AG04450 (cell line): ENCODE data around the gene ALDH3A1. TPM values are rescaled to one million over a fixed set of nuclear protein-coding genes. Genes with fewer than 3 reads are reported as not detected.
A peak's percentile ranks its signal among the peaks of the same experiment; 100 is the strongest.

Source experiments
- CTCF ChIA-PET: fragments of 300-600, 350-600 bp; formaldehyde crosslinking; extraction: SDS; loops from one replicate; lab custom pipeline; 2022; ENCODE audit warnings: antibody characterized with exemption, inconsistent platforms; lab: Charles Lee
- POLR2A ChIA-PET: fragments of 350-600 bp; formaldehyde crosslinking; extraction: SDS; loops from one replicate; lab custom pipeline; 2021; ENCODE audit warnings: antibody characterized with exemption, inconsistent platforms; lab: Yijun Ruan, JAX
- DNase-seq: peaks from one replicate; pipeline ENCODE4 v3.0.0-alpha.2; 2011; ENCODE audit warnings: low read depth, low spot score
- H3K27ac ChIP-seq: one replicate; pipeline ENCODE4 v1.5.1; 2012; ENCODE audit warnings: low read depth, low read length, control low read depth
- H3K27me3 ChIP-seq: one replicate; pipeline ENCODE4 v1.6.0; 2012; ENCODE audit warnings: low read length; ENCODE audit not compliant: control insufficient read depth, insufficient read depth
- H3K4me3 ChIP-seq: 2 replicates; pipeline ENCODE4 v1.5.1; 2011; ENCODE audit warnings: mild to moderate bottlenecking, low read depth, low read length, control low read depth
- H3K9me3 ChIP-seq: 2 replicates; pipeline ENCODE4 v1.5.1; 2012; ENCODE audit warnings: low read length; ENCODE audit not compliant: control insufficient read depth, insufficient read depth
- CTCF ChIP-seq: IDR thresholded peaks from 2 replicates; pipeline ENCODE4 v1.5.1; 2011; ENCODE audit warnings: low read depth, low read length, control low read depth, inconsistent platforms
- polyA plus RNA-seq: library from polyadenylated mRNA; depleted of rRNA; stranded (reverse); fragments of >200 nt; gene quantifications from 2 replicates; pipeline ENCODE4 v1.2.3, GENCODE V29; 2011

ALDH3A1 gene
- polyA plus RNA-seq, 1 experiment: 1.7 TPM

DNA sequence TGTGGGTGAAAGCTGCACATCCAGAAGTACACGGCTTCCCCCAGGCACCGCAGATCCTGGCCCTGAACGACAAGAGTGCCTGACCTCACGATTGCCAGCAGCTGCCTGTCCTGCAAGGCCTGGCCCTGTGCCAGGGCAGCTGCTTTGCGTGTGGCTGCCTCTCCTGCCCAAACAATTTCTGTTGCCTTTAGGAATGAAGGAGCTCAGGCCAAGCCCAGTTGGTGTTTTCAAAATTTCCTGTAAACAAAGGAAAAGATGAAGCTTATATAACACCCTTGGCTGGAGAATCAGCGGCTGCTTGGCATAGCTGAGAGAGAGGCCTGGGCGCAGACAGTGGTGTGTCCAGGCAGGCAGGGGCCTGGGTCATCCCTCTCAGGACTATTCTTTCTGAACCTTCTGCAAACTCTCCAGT is 20.0 kb downstream of the ALDH3A1 start:
- ChIA-PET POLR2A (interaction anchor here (0.6 to 1.8 kb wide), 3 partner anchors 79 to 340 kb away, joined by 3 to 7 read pairs (median 3); partner anchors contain the start of gene ALDH3A2), CTCF (interaction anchor here (1.0 to 2.9 kb wide), 4 partner anchors 17 to 365 kb away, joined by 3 to 22 read pairs (median 4); partner anchors contain the start of genes ALDH3A1 and B9D1)
- peak overlapping the region; percentile 77 for H3K27ac ChIP-seq
- H3K9me3 ChIP-seq: no peaks in the 10 kb centered on the region
- H3K4me3 ChIP-seq: no peak overlapping the region
- TF ChIP-seq CTCF: no peak
- peak; percentile 67 for DNase-seq
- peaks cover 11% of the 10 kb centered on the region for H3K27me3 ChIP-seq

DNA sequence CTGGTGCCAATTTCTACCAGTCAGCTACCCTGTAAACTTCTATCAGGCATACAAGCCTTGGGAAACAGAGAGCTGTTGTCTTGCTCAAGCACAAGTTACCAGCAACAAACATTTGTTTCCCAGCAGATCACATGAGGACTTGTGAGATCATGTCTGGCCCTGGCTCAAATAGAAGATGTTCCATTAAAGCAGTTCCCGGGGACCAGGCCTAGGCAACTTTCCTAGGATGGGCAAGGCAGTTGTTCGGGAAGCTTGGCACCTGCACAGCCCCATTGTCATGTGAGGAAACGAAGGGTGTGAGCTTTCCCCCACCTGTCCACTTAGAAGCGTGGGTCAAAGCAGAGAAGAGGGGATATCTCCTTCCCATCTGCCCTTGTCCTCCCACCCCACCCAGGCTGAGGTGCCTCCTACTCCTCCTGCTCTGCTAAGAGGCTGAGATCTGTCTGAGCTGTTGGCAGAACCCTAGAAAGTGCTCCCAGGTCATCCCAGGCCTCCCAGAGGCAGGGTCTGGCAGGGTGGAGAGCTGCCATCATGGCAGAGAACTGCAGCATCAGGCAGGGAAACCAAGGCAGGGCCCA is 20.5 kb downstream of the ALDH3A1 start:
- Histone ChIP-seq H3K4me3 (no peak overlapping the region), H3K9me3 (no peaks in the 10 kb centered on the region), H3K27me3 (peaks cover 8% of the 10 kb centered on the region), H3K27ac (peak overlapping the region; percentile 77)
- TF ChIP-seq CTCF: no peak
- DNase-seq: peak; percentile 55
- ChIA-PET CTCF (interaction anchor here (1.0 to 2.9 kb wide), 4 partner anchors 17 to 39 kb away, joined by 3 to 22 read pairs (median 4); partner anchors contain the start of gene ALDH3A1), POLR2A (interaction anchor here (0.6 to 1.8 kb wide), 3 partner anchors 79 to 340 kb away, joined by 3 to 7 read pairs (median 3); partner anchors contain the start of gene ALDH3A2)

- ChIA-PET POLR2A (interaction anchor here (1.8 kb wide), 1 partner anchor 78 kb away, joined by 7 read pairs; the partner anchor contains the start of gene ALDH3A2), CTCF (interaction anchor here (1.6 to 2.9 kb wide), 2 partner anchors 18 to 36 kb away, joined by 5 to 22 read pairs; no protein-coding TSS in a partner anchor)
- Histone ChIP-seq H3K9me3 (no peaks in the 10 kb centered on the region), H3K27ac (peak overlapping the region; percentile 77), H3K27me3 (peaks cover 8% of the 10 kb centered on the region), H3K4me3 (no peak overlapping the region)
- TF ChIP-seq CTCF: no peak
- no peak for DNase-seq
Observed at GRCh38 chr17:19726631-19727376, 21.3 kb downstream of the ALDH3A1 start.

- H3K4me3 ChIP-seq: no peak overlapping the region
- peaks cover 6% of the 10 kb centered on the region for H3K27me3 ChIP-seq
- H3K27ac ChIP-seq: no peak overlapping the region
- no peaks in the 10 kb centered on the region for H3K9me3 ChIP-seq
- no peak for DNase-seq
- CTCF ChIA-PET: no interaction called here
- TF ChIP-seq CTCF: no peak
- POLR2A ChIA-PET: no interaction called here
Observed at GRCh38 chr17:19725486-19725885, 22.6 kb downstream of the ALDH3A1 start.
